Activated T-helper 9 cell treated with anti-CD3 and anti-CD28 coated beads, Interleukin-2, amount 50 U/mL, for 16 hours (primary cell): Measurements from ENCODE around the gene SH3RF2.
"Not testable (repeated sequence)": the region's sequence is repeated elsewhere in the genome, so short reads cannot be mapped to it uniquely, and the experiment has no call there.

Experiments
- DNase-seq: peaks from one replicate; pipeline ENCODE4 v3.0.0-alpha.2; 2020; ENCODE audit warnings: low read depth

SH3RF2 gene

DNA sequence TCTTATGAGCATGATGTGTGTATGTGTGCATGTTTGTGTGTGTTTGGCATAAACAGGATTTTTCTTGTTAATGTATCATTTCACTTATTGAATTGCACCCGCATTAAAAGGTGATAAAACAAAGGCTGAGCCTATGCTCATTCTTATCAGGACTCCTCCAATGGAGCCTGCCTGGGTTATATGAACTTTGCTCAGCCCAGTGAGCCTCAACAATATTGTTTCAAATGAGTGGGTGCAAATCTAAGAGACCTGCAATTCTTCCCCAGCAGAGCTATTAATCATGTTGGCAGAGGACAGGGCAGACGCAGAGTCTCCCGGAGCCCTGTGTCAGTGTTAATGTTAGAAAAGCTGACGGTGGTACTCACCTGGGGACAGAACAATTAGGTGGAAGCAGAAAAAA is 71.6 kb downstream of the SH3RF2 start:
- no peak for DNase-seq

DNA sequence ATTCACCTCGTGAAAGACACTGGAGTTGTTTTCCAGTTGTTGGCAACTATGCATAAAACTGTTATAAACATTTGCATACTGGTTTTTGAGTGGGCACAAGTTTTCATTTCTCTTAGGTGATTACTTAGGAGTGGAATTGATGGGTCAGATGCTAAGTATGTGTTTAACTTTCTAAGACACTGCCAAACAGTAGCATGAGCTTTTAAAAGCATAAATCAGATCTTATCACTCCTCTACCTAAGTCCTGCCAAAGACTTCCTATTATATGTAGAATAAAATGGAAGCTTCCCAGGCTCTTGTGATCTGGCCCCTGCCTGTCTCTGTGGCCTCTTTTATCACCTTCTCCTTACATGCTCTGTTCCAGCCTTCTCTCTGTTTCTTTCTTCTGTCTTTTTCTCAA is 72.6 kb downstream of the SH3RF2 start:
- DNase-seq, result no peak

DNA sequence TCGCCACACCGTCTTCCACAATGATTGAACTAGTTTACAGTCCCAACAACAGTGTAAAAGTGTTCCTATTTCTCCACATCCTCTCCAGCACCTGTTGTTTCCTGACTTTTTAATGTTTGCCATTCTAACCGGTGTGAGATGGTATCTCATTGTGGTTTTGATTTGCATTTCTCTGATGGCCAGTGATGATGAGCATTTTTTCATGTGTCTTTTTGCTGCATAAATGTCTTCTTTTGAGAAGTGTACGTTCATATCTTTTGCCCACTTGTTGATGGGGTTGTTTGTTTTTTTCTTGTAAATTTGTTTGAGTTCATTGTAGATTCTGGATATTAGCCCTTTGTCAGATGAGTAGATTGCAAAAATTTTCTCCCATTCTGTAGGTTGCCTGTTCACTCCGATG is 74.1 kb downstream of the SH3RF2 start:
- not testable (repeated sequence) for DNase-seq

DNA sequence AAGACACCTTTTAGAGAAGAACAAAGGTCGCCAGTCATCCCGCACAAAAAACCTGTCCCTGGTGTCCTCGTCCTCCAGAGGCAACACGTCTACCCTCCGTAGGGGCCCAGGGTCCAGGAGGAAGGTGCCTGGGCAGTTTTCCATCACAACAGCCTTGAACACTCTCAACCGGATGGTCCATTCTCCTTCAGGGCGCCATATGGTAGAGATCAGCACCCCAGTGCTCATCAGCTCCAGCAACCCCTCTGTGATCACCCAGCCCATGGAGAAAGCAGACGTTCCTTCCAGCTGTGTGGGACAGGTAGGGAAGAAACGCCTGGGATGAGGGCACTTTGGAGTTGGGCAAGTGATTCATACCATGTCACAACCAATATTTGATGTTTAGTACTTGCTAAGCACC is 77.4 kb downstream of the SH3RF2 start:
- no peak for DNase-seq

DNA sequence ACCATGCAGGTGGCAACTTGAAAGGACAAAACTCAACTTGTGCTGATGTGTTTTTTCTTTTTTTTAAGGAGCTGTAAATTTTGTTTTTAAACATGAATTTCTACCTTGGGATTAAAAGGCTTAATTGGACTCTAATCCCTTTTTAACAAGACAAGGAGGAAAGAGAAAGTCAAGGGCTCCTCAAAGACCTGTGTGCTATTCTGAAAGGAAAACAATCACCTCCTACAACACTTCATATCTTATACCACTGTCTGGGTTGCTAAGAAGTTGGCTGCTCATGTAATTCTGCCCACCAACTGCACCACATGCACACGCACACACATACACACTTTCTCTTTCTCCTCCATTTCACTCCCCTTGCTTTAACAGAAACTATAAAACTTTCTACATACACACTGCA is 78.6 kb downstream of the SH3RF2 start:
- no peak for DNase-seq

DNA sequence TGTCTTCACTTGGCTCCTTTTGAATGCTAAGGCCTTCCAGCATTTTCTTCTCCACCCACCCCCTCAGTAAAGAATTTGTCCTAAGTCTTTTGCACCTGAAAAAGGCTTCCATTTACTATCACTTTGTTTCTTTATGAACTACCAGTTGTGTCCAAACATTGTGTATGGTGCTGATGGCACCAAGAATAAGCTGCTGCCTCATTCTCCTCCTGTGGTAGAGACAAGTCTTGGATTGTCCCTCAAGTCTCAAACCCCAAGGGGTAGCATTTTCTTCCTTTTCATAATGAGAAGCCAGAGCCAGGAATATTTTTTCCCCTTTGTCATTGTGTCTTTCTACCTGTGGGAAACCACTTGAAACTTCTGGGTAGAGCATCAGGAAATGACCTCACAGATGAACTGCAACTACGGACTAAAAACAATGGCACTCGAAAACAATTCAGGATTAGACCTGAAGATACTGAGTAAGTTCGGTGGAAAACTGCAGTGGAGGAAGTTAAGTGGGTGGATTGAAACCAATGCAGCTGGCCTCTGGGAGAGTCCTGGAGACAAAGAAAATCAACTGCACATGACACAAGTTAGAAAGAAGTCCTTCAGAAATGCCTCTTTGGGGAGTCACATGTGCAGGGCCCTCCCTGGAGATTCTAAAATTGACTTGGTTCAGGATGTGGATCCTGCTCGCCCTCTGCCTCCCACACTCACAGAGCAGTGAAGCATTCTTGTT is 80.5 kb downstream of the SH3RF2 start:
- DNase-seq, result no peak

DNA sequence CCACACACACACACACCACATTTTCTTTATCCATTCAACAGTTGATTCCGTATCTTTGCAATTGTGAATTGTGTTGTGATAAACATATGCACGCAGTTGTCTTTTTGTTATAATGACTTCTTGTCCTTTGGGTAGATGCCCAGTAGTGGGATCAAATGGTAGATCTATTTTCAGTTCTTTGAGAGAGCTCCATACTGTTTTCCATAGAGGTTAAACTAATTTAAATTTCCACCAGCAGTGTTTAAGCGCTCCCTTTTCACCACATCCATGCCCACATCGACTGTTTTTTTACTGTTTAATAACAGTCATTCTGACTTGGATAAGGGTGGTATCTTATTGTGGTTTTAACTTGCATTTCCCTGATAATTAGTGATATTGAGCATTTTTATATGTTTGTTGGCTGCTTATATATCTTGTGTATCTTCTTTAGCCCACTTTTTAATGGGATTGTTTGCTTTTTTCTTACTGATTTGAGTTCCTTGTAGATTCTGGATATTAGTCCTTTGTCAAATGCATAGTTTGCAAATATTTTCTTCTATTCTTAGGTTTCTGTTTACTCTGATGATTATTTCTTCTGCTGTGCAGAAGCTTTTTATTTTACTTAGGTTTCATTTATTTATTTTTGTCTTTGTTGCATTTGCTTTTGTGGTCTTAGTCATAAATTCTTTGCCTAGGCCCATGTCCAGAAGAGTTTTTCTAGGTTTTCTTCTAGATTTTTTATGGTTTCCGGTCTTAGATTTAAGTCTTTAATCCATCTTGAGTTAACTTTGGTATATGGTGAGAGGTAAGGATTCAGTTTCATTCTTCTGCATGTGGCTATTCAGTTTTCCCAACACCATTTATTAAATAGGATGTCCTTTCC is 82.4 kb downstream of the SH3RF2 start:
- DNase-seq, result no peak

DNA sequence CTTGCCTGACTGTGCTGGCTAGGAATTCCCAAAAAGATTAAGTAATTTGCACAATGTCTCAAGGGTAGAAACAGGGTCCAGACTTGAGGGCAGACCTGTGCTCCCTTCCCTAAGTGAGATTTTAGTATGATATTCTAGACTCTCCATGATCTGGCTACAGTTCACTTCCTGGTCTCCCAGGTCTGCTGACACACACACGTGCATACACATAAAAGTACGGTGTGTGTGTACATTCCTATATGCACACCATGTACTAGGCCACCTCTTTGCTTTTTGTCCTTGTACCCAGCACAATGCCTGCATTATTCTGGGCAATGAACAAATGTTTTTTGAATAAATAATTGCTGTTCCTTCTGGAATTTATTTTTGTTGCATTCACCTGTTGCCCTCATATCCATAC is 83.7 kb downstream of the SH3RF2 start:
- DNase-seq, result no peak

DNA sequence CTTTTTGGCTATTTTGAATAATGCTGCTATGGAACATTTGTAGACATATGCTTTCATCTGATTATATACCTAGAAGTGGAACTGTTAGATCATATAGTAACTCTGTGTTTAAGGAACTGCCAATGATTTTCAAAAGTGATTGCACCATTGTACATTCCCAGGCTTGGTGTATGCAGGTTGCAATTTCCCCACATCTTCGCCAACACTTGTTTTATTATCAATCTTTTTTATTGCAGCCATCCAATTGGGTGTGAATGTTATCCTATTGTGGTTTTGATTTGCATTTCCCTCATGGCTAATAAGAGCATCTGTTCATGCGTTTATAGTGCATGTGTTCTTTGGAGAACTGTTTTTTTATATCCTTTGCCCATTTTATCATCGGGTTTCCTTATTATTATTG is 87.7 kb downstream of the SH3RF2 start:
- no peak for DNase-seq

DNA sequence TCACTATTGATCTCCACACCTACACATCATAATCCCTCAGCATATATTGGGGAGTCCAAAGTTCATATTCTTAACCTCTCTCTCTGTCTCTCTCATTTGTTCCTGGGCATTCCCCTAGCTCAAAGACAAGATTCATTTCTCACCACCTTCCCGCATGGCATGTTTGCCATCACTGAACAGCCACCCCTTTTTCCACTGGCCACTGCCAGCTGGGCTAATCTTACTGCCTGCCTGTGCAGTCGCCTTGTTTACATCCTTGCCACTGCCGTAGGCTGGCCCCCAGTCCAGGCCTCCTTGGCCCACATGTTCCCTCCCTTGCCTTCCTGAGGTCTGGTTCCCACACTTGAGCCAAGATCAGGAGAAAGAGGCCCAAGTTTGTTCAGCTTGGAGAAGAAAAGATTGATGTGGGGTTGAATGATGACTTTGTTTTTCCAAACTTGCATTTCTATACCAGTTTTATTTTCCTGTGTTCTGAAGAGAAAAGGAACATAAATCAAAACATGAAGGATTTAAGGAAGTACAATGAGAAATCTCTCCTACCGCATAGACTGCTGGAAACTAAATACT is 88.8 kb downstream of the SH3RF2 start:
- no peak for DNase-seq

DNA sequence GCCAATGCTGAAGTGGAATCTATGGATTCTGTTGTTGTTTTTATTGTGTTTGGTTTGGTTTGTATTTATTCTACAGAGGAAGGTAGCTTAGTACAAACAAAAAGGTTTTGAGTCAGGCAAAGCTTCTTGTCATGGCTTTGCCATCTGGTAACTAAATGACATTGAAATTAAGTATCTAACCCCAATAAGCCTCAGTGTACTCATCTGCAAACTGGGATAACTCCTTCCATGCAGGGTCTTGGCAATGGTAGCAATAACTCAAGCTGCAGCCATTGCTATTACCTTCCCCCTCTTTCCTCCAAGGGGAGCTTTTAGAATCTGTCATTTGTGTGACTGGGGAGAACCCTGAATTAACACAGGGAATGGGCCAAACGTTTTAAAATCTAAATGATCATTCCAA is 89.3 kb downstream of the SH3RF2 start:
- no peak for DNase-seq

DNA sequence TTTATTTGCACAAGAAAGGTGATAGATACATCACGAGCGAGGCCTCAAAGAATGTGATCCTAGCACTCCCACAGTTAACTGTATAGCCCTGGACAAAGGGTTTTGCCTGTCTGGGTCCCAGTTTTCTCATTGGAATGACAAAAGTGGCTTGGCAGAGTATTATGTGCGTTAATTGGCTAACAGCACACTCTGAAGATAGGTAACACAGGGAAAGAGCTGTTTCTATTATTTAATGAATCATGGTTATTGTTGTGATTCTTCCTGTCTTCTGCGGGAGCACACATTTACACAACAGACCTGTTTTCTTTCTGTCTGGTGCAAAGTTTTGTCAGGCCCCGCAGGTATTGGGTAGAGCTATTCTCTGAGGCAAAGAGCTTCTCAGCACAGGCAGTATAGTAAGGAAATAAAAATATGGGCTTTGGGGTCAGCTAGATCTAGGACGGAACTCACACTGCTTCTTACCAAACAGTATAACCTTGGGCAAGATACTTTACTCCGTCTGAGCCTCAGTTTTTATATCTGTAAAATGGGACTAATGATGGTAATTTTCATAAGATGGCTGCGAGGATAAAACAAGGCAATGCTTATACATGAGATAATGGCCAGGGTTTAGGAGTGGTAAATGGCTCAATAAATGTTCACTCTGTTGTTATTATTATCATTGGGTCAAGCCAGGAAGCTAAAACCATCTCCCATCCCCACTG is 90.1 kb downstream of the SH3RF2 start:
- no peak for DNase-seq

DNA sequence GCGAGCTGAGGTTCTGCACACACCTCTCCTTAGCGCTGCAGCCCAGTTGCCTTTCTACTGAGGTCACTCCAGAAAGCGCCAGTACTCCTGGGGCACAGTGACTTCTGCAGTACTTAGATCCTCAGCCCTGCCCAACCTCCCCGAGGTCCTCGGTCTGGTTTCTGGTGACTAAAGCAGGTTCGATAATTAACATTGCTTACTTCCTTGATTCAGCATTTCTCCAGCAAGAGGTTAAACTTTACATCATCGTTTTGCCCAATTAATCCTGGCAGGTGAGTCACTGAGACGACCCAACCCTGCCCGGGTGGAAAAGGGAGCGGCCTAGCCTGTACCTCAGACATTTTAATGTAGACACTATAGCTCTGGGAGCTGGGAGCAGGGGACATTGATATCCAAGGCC is 91.4 kb downstream of the SH3RF2 start:
- DNase-seq, result no peak

DNA sequence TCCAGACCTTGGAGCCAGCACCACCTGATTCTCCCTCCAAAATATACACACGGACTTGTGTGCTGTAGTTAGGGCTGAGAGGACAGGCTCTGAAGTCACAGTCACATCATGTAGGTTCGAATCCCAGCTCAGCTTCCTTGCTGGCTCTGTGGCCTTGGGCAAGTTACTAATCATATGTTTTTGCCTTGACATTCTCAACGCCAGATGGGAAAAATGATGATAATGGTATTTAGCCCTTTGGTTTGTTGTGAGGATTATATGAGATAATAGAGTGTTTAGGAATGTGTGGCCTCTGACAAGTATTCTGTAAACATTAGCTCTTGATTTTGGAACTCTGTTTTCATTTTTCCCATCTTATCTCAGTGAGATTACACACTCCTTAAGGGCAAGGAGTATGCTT is 96.5 kb downstream of the SH3RF2 start:
- no peak for DNase-seq

DNA sequence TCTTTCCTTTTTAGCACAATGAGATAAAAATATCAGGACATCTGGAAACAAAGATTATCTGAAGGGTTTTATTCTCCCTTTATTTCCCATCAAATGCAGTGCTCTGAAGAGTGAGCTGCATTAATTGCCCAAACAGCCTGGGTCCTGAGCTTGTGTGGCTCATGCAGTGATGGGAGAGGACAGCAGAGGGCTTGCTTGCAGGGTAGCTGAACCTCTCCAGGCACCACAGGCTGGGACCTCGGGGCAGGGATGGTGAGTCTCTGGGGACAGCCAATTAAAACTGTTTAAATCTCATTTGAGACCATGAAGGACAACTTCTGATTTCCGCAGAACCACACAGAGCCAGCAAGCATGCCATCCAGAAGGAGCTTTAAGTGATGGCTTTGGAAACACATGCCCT is 97.7 kb downstream of the SH3RF2 start:
- no peak for DNase-seq

DNA sequence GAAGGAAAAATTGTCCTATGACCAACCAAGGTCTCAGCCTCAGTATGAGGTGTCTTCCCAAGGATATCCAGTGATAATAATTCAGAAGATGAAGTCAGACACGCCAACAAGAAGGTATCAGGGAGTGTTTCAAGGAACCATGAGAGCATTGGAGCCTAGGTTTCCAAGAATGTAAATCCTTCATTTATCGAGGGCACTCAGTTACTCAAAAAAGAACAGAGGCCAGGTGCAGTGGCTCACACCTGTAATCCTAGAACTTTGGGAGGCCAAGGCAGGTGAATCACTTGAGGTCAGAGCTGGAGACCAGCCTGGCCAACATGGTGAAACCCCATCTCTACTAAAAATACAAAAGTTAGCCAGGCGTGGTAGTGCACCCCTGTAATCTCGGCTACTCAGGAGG is 98.2 kb downstream of the SH3RF2 start:
- no peak for DNase-seq

DNA sequence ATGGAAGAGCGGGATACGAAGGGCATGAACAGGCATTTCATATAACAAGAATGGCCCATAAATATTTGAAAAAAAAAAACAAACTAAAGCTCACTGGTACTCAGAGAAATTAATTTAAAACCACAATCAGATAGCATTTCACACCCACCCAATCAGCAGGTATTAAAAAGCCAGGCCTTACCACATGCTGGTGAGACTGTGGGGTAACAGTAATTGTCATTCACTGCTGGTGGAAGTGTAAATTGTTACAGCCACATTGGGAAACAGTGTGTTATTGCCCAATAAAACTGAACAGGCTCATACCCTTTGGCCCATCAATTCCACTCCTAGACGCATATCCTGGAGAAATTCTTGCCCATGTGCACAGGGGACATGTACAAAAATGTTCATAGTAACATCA is 103.0 kb downstream of the SH3RF2 start:
- no peak for DNase-seq

DNA sequence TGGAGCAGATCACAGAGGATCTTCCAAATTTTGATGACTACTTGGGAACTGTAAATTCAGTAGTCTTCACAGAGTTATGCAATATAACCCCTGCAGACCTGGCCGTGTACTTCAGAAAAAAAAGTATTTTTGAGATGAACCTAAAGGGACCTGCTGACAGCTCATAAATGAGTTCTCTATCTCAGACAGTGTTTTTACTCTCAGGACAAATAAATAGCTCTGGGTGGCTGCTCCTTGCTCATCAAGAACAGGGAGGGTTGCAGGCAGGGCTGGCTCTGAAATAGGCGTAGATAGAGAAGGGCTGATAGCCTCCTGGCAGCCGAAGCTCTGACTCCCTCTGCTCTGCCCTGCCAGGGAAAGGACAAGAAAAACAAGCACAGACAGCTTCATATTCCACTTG is 104.1 kb downstream of the SH3RF2 start:
- no peak for DNase-seq

DNA sequence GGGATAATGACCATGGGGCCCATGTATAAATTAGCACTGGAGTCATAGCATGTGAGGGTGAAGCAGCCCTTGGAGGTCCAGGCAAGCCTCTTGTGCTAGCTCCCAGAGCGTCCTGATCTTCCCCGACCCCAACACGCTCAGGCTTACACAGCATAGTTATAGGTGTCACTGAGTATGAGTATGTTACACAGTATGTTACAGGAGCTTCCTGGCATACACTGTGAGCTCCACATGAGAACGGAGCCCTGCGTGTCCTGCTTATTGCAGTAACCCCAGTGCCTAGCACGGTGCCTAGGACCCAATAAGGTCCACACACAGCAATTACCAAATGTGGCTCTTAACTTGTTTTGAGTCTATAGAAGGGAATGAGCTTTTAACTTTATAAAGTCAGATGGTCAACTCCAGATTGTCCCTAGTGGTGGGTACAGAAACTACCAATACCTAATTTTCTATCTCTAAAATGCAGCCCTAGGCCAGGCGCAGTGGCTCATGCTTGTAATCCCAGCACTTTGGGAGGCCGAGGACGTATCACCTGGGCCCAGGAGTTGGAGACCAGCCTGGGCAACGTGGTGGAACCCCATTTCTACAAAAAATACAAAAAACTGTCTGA is 104.9 kb downstream of the SH3RF2 start:
- DNase-seq, result no peak

DNA sequence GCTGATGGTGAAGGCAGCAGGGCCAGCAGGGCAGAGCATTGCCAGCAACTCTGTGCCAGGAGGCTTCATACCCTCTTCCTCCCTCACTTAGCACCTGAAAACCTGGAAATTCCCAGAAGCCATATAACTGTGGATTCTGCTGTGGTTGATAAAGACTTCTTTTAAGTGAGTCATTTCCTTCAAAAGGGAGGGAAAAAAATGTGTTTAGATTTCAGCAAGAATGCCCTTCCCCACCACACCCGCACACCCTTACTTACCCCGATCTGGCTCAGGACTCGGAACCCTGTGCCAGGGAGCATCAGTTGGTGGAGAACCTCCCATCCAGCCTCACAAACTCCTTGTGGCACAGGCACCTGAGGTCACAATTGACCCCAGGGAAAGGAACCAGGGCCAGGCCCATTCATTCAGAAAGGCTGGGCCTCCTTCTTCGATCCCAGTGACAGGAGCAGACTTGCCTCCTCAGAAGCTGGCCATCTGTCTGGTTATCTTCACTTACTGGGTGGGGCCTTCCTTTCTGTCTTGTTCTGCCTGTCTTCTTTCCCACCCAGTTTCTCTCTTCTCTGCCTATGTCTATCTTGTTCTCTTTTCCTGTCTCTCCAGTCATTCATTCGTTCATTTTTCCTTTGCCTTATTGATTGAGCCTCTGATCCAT is 106.4 kb downstream of the SH3RF2 start:
- no peak for DNase-seq

DNA sequence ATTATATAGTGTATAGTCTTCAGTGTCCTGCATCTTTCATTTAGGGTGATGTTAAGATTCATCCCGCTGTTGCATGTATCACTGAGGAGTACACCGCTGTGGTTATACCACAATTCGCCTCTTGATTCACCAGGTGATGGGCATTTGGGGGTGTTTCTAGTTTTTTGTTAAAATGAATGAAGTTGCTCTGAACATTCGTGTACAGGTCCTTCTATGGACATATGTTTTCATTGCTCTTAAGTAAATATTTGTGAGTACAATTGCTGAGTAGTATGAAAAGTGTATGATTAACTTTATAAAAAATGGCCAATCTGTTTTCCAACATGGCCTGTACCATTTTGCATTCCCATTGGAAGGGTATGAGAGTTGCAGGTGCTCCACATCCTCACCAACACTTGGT is 107.3 kb downstream of the SH3RF2 start:
- DNase-seq, result no peak

DNA sequence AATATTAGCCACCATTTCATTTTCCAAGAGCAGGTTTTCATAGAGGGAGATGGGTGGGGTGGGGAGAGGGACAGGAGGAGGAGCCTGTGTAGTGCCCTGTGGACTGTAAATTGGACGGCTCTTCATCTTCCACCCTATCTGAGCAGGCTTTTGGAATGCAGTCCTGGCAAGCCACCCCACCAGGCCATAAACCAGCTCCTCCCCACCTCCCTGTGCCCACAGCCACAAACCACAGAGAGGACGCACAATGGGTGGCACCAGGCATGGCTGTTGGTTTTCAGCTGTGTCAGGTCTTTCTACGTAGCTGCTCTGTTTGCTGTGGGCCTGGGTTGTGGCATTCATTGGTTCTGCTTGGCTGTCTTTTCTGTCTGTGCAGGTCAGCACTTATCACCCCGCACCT is 111.0 kb downstream of the SH3RF2 start:
- DNase-seq, result no peak
